A549 (cell line): ENCODE data around the gene SVIL. TPM values are rescaled to one million over a fixed set of nuclear protein-coding genes. Genes with fewer than 3 reads are reported as not detected.
A peak's percentile ranks its signal among the peaks of the same experiment; 100 is the strongest.
"Not testable (repeated sequence)": the region's sequence is repeated elsewhere in the genome, so short reads cannot be mapped to it uniquely, and the experiment has no call there.

ENCODE experiments used
- ATAC-seq, 2 experiments: fragments of 200-7000 bp in 1 of 2; fragments of >200 bp in 1 of 2; cut with Nextera tagmentation in 1 of 2; cut with Tn5 transposase in 1 of 2; 3 replicates each; pipeline versions ENCODE4 v1.8.0 to v1.9.1; 2018 to 2020; ENCODE audit warnings: mild to moderate bottlenecking in 1 of 2, moderate library complexity in 1 of 2
- CTCF ChIA-PET: fragments of 300-600 bp; sonication (Branson Sonifier 250); formaldehyde crosslinking; extraction: SDS; loops from one replicate; lab custom pipeline; 2021; ENCODE audit warnings: antibody characterized with exemption, inconsistent platforms; lab: Yijun Ruan, JAX
- POLR2A ChIA-PET: fragments of 350-600 bp; formaldehyde crosslinking; extraction: SDS; loops from one replicate; lab custom pipeline; 2021; ENCODE audit warnings: antibody characterized with exemption, inconsistent platforms; lab: Yijun Ruan, JAX
- DNase-seq, 2 experiments: peaks; one replicate each; pipeline versions ENCODE4 v3.0.0 to v3.0.0-alpha.2; 2011 to 2016; ENCODE audit warnings: low read depth in 1 of 2, low spot score in 1 of 2
- FAIRE-seq: peaks from 2 replicates; lab custom pipeline; 2011; peaks lifted over from hg19 to GRCh38; lab: Jason Lieb, UNC
- H3K27ac ChIP-seq, 2 experiments: fragments of >200 bp; sonication (Bioruptor Twin); formaldehyde crosslinking; 3 replicates each; pipeline ENCODE4 v1.5.1; 2016 to 2017
- H3K4me1 ChIP-seq: fragments of >200 bp; sonication (Bioruptor Twin); formaldehyde crosslinking; 3 replicates; pipeline ENCODE4 v1.6.1; 2016
- H3K4me2 ChIP-seq: fragments of >200 bp; sonication (Bioruptor Twin); formaldehyde crosslinking; 3 replicates; pipeline ENCODE4 v1.6.1; 2016
- H3K4me3 ChIP-seq: fragments of >200 bp; sonication (Bioruptor Twin); formaldehyde crosslinking; 3 replicates; pipeline ENCODE4 v1.5.1; 2016
- H3K9me3 ChIP-seq: fragments of >200 bp; sonication (Bioruptor Twin); formaldehyde crosslinking; 3 replicates; pipeline ENCODE4 v1.6.1; 2016
- ATOH8 ChIP-seq: fragments of 250-450 bp; sonication (Bioruptor Pico); IDR thresholded peaks from 2 replicates; pipeline ENCODE4 v1.5.0; 2020; ENCODE audit warnings: low read depth, mild to moderate bottlenecking, moderate library complexity
- CBX2 ChIP-seq: fragments of 200-600 bp; sonication (generic); IDR thresholded peaks from 2 replicates; pipeline ENCODE4 v1.6.1; 2016; ENCODE audit warnings: low read depth, mild to moderate bottlenecking, borderline replicate concordance
- CBX8 ChIP-seq: fragments of 200-600 bp; sonication (generic); IDR thresholded peaks from 2 replicates; pipeline ENCODE4 v1.6.1; 2016
- CHD2 ChIP-seq: fragments of 150-350 bp; IDR thresholded peaks from 2 replicates; pipeline ENCODE4 v1.6.1; 2014; ENCODE audit warnings: low read length; ENCODE audit not compliant: partially characterized antibody
- E2F6 ChIP-seq: IDR thresholded peaks from 2 replicates; pipeline ENCODE4 v1.6.1; 2012; ENCODE audit warnings: low read depth, borderline replicate concordance
- EHMT2 ChIP-seq: fragments of 200-600 bp; sonication (generic); IDR thresholded peaks from 2 replicates; pipeline ENCODE4 v1.6.1; 2016; ENCODE audit warnings: antibody characterized with exemption, low read depth, mild to moderate bottlenecking, moderate library complexity
- EP300 ChIP-seq, 2 experiments: fragments of >200 bp; sonication (Bioruptor Twin); formaldehyde crosslinking; IDR thresholded peaks; 2 replicates in 1 of 2; 3 replicates in 1 of 2; pipeline ENCODE4 v1.6.1; 2016 to 2017
- ESRRA ChIP-seq: fragments of 150-350 bp; IDR thresholded peaks from 2 replicates; pipeline ENCODE4 v1.6.1; 2014; ENCODE audit warnings: mild to moderate bottlenecking, low read length, borderline replicate concordance
- FOSL2 ChIP-seq, 2 experiments: fragments of 450-650 bp in 1 of 2; fragments of >200 bp in 1 of 2; sonication (Bioruptor Twin) in 1 of 2; formaldehyde crosslinking; IDR thresholded peaks; 2 replicates each; pipeline versions ENCODE4 v1.5.0 to v1.6.1; 2016 to 2020; ENCODE audit warnings: mild to moderate bottlenecking in 1 of 2, moderate library complexity in 1 of 2
- GATA3 ChIP-seq: IDR thresholded peaks from 2 replicates; pipeline ENCODE4 v1.6.1; 2012; ENCODE audit warnings: borderline replicate concordance
- HOXB13 ChIP-seq: fragments of 250-450 bp; sonication (Bioruptor Pico); IDR thresholded peaks from 2 replicates; pipeline ENCODE4 v1.5.0; 2020; ENCODE audit warnings: low read depth, mild to moderate bottlenecking, moderate library complexity
- KDM1A ChIP-seq: fragments of 200-600 bp; sonication (generic); IDR thresholded peaks from 2 replicates; pipeline ENCODE4 v1.6.1; 2016; ENCODE audit warnings: low read depth, mild to moderate bottlenecking
- MAZ ChIP-seq: fragments of 150-350 bp; IDR thresholded peaks from 2 replicates; pipeline ENCODE4 v1.6.1; 2014; ENCODE audit warnings: antibody characterized with exemption, low read depth, low read length, borderline replicate concordance
- PBX3 ChIP-seq: IDR thresholded peaks from 2 replicates; pipeline ENCODE4 v1.6.1; 2012
- POLR2A ChIP-seq: IDR thresholded peaks from 2 replicates; pipeline ENCODE4 v1.6.1; 2012; ENCODE audit warnings: mild to moderate bottlenecking, low read length
- POLR2AphosphoS2 ChIP-seq: conservative IDR thresholded peaks from 2 replicates; pipeline ENCODE4 v1.6.1; 2012; ENCODE audit warnings: low read length, improper control_type of control experiment, inconsistent platforms
- RAD21 ChIP-seq, 2 experiments: fragments of >200 bp in 1 of 2; sonication (Bioruptor Twin) in 1 of 2; formaldehyde crosslinking in 1 of 2; IDR thresholded peaks in 1 of 2; conservative IDR thresholded peaks in 1 of 2; 2 replicates in 1 of 2; 3 replicates in 1 of 2; pipeline ENCODE4 v1.6.1; 2012 to 2018; ENCODE audit warnings: inconsistent platforms in 1 of 2
- RARB ChIP-seq: fragments of 250-450 bp; sonication (Bioruptor Pico); IDR thresholded peaks from 2 replicates; pipeline ENCODE4 v1.8.0; 2021; ENCODE audit warnings: mild to moderate bottlenecking, moderate library complexity
- SMC3 ChIP-seq: fragments of >200 bp; sonication (Bioruptor Twin); formaldehyde crosslinking; IDR thresholded peaks from 3 replicates; pipeline ENCODE4 v1.6.1; 2018; ENCODE audit warnings: inconsistent platforms
- SREBF2 ChIP-seq: fragments of 450-650 bp; IDR thresholded peaks from 2 replicates; pipeline ENCODE4 v1.6.1; 2014; ENCODE audit warnings: mild to moderate bottlenecking, moderate library complexity
- ZSCAN20 ChIP-seq: fragments of 250-450 bp; sonication (Bioruptor Pico); IDR thresholded peaks from 2 replicates; pipeline ENCODE4 v1.8.0; 2022; ENCODE audit warnings: mild to moderate bottlenecking, moderate library complexity
- WGBS: methylation state at CpG from one replicate; pipeline ENCODE4 v1.1.6; 2017; ENCODE audit errors: missing lambda C conversion rate; 5-methylcytosine and 5-hydroxymethylcytosine counted together
- polyA plus RNA-seq, 4 experiments: library from polyadenylated mRNA; depleted of rRNA in 3 of 4; stranded (reverse); fragments of >200 nt; fragmentation: RNase III in 1 of 4; extraction: RNeasy Plus Mini Kit Qiagen cat#74134 plus additional on column Dnase treatment in 1 of 4; gene quantifications; 2 replicates in 3 of 4; 3 replicates in 1 of 4; pipeline ENCODE4 v1.2.3, GENCODE V29; 2011 to 2017
- TF ChIP-seq, protein P1 (sequence below): fragments of 450-650 bp; IDR thresholded peaks from 2 replicates; pipeline ENCODE4 v1.6.1; 2014; ENCODE audit warnings: antibody characterized with exemption
- TF ChIP-seq, protein P2 (sequence below): fragments of >200 bp; sonication (Bioruptor Twin); formaldehyde crosslinking; IDR thresholded peaks from 3 replicates; pipeline ENCODE4 v1.5.1; 2016

SVIL gene
- polyA plus RNA-seq, 2 of the 4 experiments (the other 2 are of a cell fraction) = 12.0 to 20.4 TPM

- no peak for TF ChIP-seq SMC3
- TF ChIP-seq KDM1A = no peak
- no peak for TF ChIP-seq SREBF2
Observed at GRCh38 chr10:29461042-29461441, 173.7 kb downstream of the SVIL start (continued).

GRCh38 chr10:29458190-29458589, 176.6 kb downstream of the SVIL start:
- H3K4me3 ChIP-seq, H3K4me2 ChIP-seq, POLR2A ChIA-PET, H3K4me1 ChIP-seq, ATAC-seq, FAIRE-seq, H3K27ac ChIP-seq, H3K9me3 ChIP-seq, DNase-seq: not testable (repeated sequence)
- CTCF ChIA-PET = interaction anchor here (0.6 to 1.9 kb wide), 3 partner anchors 9 to 18 kb away, joined by 3 to 11 read pairs (median 4); no protein-coding TSS in a partner anchor
- WGBS = 94% methylated on average over 24 of the region's 24 CpGs

- H3K4me1 ChIP-seq = no peaks in the 10 kb centered on the region
- H3K27ac ChIP-seq = no peak overlapping the region
- 95% methylated on average over 7 of the region's 7 CpGs for WGBS
- ATAC-seq = no peak
- ChIA-PET POLR2A (no interaction called here), CTCF (no interaction called here)
- no peak for FAIRE-seq
- H3K4me3 ChIP-seq = no peak overlapping the region
- H3K4me2 ChIP-seq = no peak overlapping the region
- H3K9me3 ChIP-seq = no peaks in the 10 kb centered on the region
- no peak for DNase-seq
- TF ChIP-seq HOXB13 (CRISPR knock-in tag) = no peak
- no peak for TF ChIP-seq EP300 (IDR thresholded peaks at IDR 0.05)
- no peak for TF ChIP-seq GATA3
- TF ChIP-seq ATOH8 (CRISPR knock-in tag) = no peak
- no peak for TF ChIP-seq KDM1A
- TF ChIP-seq ZSCAN20 (CRISPR knock-in tag) = no peak
- TF ChIP-seq CBX8 = no peak
- no peak for TF ChIP-seq MAZ
- TF ChIP-seq FOSL2 (IDR thresholded peaks at IDR 0.05) = no peak
- no peak for TF ChIP-seq FOSL2 (CRISPR knock-in tag; IDR thresholded peaks at IDR 0.05)
- no peak for TF ChIP-seq RARB
Observed at GRCh38 chr10:29455095-29455494, 179.7 kb downstream of the SVIL start.

DNA sequence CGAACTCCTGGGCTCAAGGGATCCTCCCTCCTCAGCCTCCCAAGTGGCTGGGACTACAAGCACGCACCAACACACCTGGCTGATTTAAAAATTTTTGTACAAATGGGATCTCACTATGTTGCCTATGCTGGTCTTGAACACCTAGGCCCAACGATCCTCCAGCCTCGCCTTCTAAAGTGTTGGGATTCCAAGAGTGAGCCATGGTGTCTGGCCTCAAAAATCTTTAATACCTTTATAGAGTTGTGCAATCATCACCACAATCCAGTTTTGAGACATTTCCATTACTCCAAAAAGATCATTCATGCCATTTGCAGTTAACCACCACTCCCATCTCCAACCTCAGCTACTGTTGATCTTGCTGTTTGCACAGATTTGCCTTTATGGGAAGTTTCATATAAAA, 180.5 kb downstream of the SVIL start:
- H3K4me3 ChIP-seq = no peak overlapping the region
- no peak overlapping the region for H3K4me2 ChIP-seq
- DNase-seq = no peak
- TF ChIP-seq ATOH8 (CRISPR knock-in tag) (no peak), KDM1A (no peak), EP300 (IDR thresholded peaks at IDR 0.05) (no peak), ZSCAN20 (CRISPR knock-in tag) (no peak), POLR2A (no peak), E2F6 (no peak), ESRRA (no peak), POLR2AphosphoS2 (no peak), HOXB13 (CRISPR knock-in tag) (no peak), FOSL2 (IDR thresholded peaks at IDR 0.05) (no peak), FOSL2 (CRISPR knock-in tag; IDR thresholded peaks at IDR 0.05) (no peak), CBX2 (no peak), CHD2 (no peak), EHMT2 (no peak), RAD21 (conservative IDR thresholded peaks at IDR 0.05 in 1 of 2, IDR thresholded peaks at IDR 0.05 in 1 of 2) (no peak), PBX3 (no peak)
- TF ChIP-seq, protein P1, sequence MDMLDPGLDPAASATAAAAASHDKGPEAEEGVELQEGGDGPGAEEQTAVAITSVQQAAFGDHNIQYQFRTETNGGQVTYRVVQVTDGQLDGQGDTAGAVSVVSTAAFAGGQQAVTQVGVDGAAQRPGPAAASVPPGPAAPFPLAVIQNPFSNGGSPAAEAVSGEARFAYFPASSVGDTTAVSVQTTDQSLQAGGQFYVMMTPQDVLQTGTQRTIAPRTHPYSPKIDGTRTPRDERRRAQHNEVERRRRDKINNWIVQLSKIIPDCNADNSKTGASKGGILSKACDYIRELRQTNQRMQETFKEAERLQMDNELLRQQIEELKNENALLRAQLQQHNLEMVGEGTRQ = no peak
- TF ChIP-seq, protein P2, sequence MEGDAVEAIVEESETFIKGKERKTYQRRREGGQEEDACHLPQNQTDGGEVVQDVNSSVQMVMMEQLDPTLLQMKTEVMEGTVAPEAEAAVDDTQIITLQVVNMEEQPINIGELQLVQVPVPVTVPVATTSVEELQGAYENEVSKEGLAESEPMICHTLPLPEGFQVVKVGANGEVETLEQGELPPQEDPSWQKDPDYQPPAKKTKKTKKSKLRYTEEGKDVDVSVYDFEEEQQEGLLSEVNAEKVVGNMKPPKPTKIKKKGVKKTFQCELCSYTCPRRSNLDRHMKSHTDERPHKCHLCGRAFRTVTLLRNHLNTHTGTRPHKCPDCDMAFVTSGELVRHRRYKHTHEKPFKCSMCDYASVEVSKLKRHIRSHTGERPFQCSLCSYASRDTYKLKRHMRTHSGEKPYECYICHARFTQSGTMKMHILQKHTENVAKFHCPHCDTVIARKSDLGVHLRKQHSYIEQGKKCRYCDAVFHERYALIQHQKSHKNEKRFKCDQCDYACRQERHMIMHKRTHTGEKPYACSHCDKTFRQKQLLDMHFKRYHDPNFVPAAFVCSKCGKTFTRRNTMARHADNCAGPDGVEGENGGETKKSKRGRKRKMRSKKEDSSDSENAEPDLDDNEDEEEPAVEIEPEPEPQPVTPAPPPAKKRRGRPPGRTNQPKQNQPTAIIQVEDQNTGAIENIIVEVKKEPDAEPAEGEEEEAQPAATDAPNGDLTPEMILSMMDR = no peak
- no peak for ATAC-seq
- H3K4me1 ChIP-seq = no peaks in the 10 kb centered on the region
- ChIA-PET CTCF (no interaction called here), POLR2A (no interaction called here)
- H3K9me3 ChIP-seq = no peaks in the 10 kb centered on the region
- WGBS = 88% methylated on average over 4 of the region's 4 CpGs
- FAIRE-seq = peak; percentile 23
- H3K27ac ChIP-seq = no peak overlapping the region
